HepG2 (cell line): ENCODE measurements around the gene CREG2. TPM values are rescaled to one million over a fixed set of nuclear protein-coding genes. Genes with fewer than 3 reads are reported as not detected.

Source experiments
- ATF7-NPFF ChIP-seq: sonication (generic); formaldehyde crosslinking; IDR thresholded peaks from 2 replicates; pipeline ENCODE4 v1.8.1; 2023; ENCODE audit warnings: mild to moderate bottlenecking, low read depth, missing genetic modification reagents, moderate library complexity
- BCL6 ChIP-seq: IDR thresholded peaks from 2 replicates; pipeline ENCODE4 v1.6.1; 2016; ENCODE audit warnings: missing genetic modification reagents, missing compliant biosample characterization
- CHD2 ChIP-seq: IDR thresholded peaks from 2 replicates; pipeline ENCODE4 v1.6.1; 2011; ENCODE audit warnings: low read depth, low read length, improper control_type of control experiment
- CREM ChIP-seq, 2 experiments: sonication (generic) in 1 of 2; formaldehyde crosslinking in 1 of 2; IDR thresholded peaks; 2 replicates each; pipeline versions ENCODE4 v1.4.0 to v1.6.1; 2016 to 2020; ENCODE audit warnings: antibody characterized with exemption in 1 of 2, mild to moderate bottlenecking in 1 of 2, missing genetic modification reagents in 1 of 2
- FOXA1 ChIP-seq, 2 experiments: fragments of 450-650 bp in 1 of 2; sonication (generic) in 1 of 2; formaldehyde crosslinking in 1 of 2; IDR thresholded peaks; 2 replicates each; pipeline versions ENCODE4 v1.4.0 to v1.6.1; 2016 to 2020; ENCODE audit warnings: missing genetic modification reagents in 1 of 2
- FOXO1 ChIP-seq: sonication (generic); formaldehyde crosslinking; IDR thresholded peaks from 2 replicates; pipeline ENCODE4 v1.4.0; 2020; ENCODE audit warnings: missing genetic modification reagents
- GATA4 ChIP-seq: sonication (generic); IDR thresholded peaks from 2 replicates; pipeline ENCODE4 v1.6.1; 2016; ENCODE audit warnings: antibody characterized with exemption, low read depth, borderline replicate concordance
- RBM39 ChIP-seq: fragments of 200-400 bp; formaldehyde crosslinking; IDR thresholded peaks from one replicate; pipeline ENCODE4 v1.6.1; 2018; ENCODE audit warnings: antibody characterized with exemption, mild to moderate bottlenecking, low read depth, low read length; ENCODE audit not compliant: poor library complexity, severe bottlenecking
- RFX5 ChIP-seq: IDR thresholded peaks from 2 replicates; pipeline ENCODE4 v1.6.1; 2011; ENCODE audit warnings: low read depth, low read length, improper control_type of control experiment
- SPEN ChIP-seq: sonication (generic); formaldehyde crosslinking; IDR thresholded peaks from 2 replicates; pipeline ENCODE4 v1.5.1; 2020; ENCODE audit warnings: low read depth, mild to moderate bottlenecking, missing genetic modification reagents
- SYNCRIP ChIP-seq: fragments of 200-400 bp; formaldehyde crosslinking; IDR thresholded peaks from 2 replicates; pipeline ENCODE4 v1.6.1; 2018; ENCODE audit warnings: mild to moderate bottlenecking, low read depth, low read length; ENCODE audit not compliant: insufficient read depth
- TRIM24 ChIP-seq: sonication (generic); formaldehyde crosslinking; IDR thresholded peaks from 2 replicates; pipeline ENCODE4 v1.8.0; 2022; ENCODE audit warnings: mild to moderate bottlenecking, missing genetic modification reagents
- ZBTB42 ChIP-seq: sonication (generic); formaldehyde crosslinking; IDR thresholded peaks from 2 replicates; pipeline ENCODE4 v1.5.0; 2020; ENCODE audit warnings: mild to moderate bottlenecking, missing genetic modification reagents
- ZFP37 ChIP-seq: sonication (generic); formaldehyde crosslinking; IDR thresholded peaks from 2 replicates; pipeline ENCODE4 v1.4.0; 2020; ENCODE audit warnings: missing genetic modification reagents, borderline replicate concordance
- ZNF225 ChIP-seq: sonication (generic); formaldehyde crosslinking; IDR thresholded peaks from 2 replicates; pipeline ENCODE4 v1.4.0; 2020; ENCODE audit warnings: mild to moderate bottlenecking, missing genetic modification reagents
- ZNF674 ChIP-seq: sonication (generic); formaldehyde crosslinking; IDR thresholded peaks from 2 replicates; pipeline ENCODE4 v1.5.0; 2020; ENCODE audit warnings: low read depth, mild to moderate bottlenecking, missing genetic modification reagents
- ZNF777 ChIP-seq: sonication (generic); formaldehyde crosslinking; IDR thresholded peaks from 2 replicates; pipeline ENCODE4 v1.4.0; 2020; ENCODE audit warnings: missing genetic modification reagents
- ZSCAN12 ChIP-seq: sonication (generic); formaldehyde crosslinking; IDR thresholded peaks from 2 replicates; pipeline ENCODE4 v1.9.0; 2021; ENCODE audit warnings: mild to moderate bottlenecking, missing genetic modification reagents
- polyA plus RNA-seq, 8 experiments: library from polyadenylated mRNA; depleted of rRNA in 3 of 8; stranded (reverse) in 7 of 8; unstranded in 1 of 8; fragments of >200 nt; fragmentation: Illumina TruSeq in 4 of 8; extraction: Trizol in 4 of 8; gene quantifications; 2 replicates each; pipeline versions ENCODE4 v1.2.1 to v1.2.3, GENCODE V29; 2011 to 2016; ENCODE audit warnings: low read depth in 4 of 8, missing spikeins in 1 of 8, mixed read lengths in 1 of 8; ENCODE audit not compliant: insufficient read depth in 1 of 8
- total RNA-seq, 5 experiments: library from RNA; depleted of rRNA; stranded (reverse); fragments of >200 nt; fragmentation: Illumina TruSeq; extraction: Trizol; gene quantifications; 2 replicates each; pipeline ENCODE4 v1.2.3, GENCODE V29; 2016; ENCODE audit warnings: low read depth in 1 of 5
- TF ChIP-seq, protein P1 (sequence below): sonication (generic); formaldehyde crosslinking; IDR thresholded peaks from 2 replicates; pipeline ENCODE4 v1.5.0; 2020; ENCODE audit warnings: mild to moderate bottlenecking, missing genetic modification reagents
- TF ChIP-seq, protein P2 (sequence below): IDR thresholded peaks from 2 replicates; pipeline ENCODE4 v1.6.1; 2012; ENCODE audit warnings: low read depth, low read length, improper control_type of control experiment
- TF ChIP-seq, protein P3 (sequence below): conservative IDR thresholded peaks from 2 replicates; pipeline ENCODE4 v1.6.1; 2018; ENCODE audit warnings: missing genetic modification reagents
- TF ChIP-seq, protein P4 (sequence below): sonication (generic); formaldehyde crosslinking; IDR thresholded peaks from 2 replicates; pipeline ENCODE4 v1.4.0; 2020; ENCODE audit warnings: missing genetic modification reagents, mild to moderate bottlenecking, borderline replicate concordance
- TF ChIP-seq, protein P5 (sequence below): IDR thresholded peaks from 2 replicates; pipeline ENCODE4 v1.6.1; 2016

The CREG2 gene
- total and polyA plus RNA-seq, 2 of the 13 experiments (the other 11 are each of a cell fraction or from before 2014, with no cell fraction given), result 0.18 to 0.26 TPM

DNA sequence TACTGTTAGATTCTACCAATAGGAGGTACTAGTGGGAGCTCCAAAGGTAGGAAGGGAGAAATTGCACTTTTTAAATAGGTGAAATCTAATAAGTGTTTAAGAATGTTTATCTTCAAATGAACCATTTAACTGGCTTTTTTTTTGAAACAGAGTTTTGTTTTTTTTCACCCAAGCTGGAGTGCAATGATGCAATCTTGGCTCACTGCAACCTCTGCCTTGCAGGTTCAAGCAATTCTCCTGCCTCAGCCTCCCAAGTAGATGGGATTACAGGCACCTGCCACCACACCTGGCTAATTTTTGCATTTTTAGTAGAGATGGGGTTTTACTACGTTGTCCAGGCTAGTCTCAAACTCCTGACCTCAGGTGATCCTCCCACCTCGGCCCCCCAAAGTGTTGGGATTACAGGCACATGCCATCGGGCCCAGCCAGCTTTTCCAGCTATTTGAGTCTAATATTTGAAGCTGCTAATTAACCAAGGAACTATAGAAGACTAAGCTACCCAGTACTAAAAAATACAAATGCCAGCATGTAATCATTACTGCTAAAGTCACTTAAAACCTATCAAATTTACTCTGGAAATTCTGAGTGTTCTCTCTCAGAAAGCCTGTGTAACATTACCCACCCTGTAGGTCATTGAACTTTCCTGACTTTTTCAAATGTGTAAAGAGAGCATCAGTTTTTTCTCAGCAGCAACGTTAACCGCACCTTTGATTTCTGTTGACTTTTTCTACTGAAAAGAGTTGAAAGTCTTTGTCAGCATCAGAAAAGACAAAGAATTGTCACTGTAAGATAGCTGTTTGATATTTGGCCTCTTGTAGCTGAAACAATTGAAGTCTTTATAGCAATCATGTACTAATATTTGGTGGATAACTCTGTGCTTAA is 54.2 kb downstream of the CREG2 start (continued):
- TF ChIP-seq GATA4 (peak; percentile 85; the same call in 1 of the 2 replicates), CHD2 (no peak), ZBTB42 (CRISPR knock-in tag) (no peak), ZFP37 (CRISPR knock-in tag) (no peak), ZSCAN12 (CRISPR knock-in tag) (no peak), CREM (IDR thresholded peaks at IDR 0.05) (peak; percentile 91), CREM (CRISPR knock-in tag; IDR thresholded peaks at IDR 0.05) (no peak), BCL6 (CRISPR knock-in tag) (peak; percentile 91), SYNCRIP (no peak), ZNF674 (no peak), TRIM24 (CRISPR knock-in tag) (no peak), FOXO1 (peak; percentile 60; the same call in 1 of the 2 replicates), SPEN (no peak), FOXA1 (IDR thresholded peaks at IDR 0.05) (0 out of 2 replicates have a peak, but pooled peaks have one; percentile 21), FOXA1 (CRISPR knock-in tag; IDR thresholded peaks at IDR 0.05) (peak; percentile 86), RFX5 (no peak), ATF7-NPFF (CRISPR knock-in tag) (no peak), ZNF777 (CRISPR knock-in tag) (no peak), ZNF225 (no peak), RBM39 (no peak)
- TF ChIP-seq, protein P1, sequence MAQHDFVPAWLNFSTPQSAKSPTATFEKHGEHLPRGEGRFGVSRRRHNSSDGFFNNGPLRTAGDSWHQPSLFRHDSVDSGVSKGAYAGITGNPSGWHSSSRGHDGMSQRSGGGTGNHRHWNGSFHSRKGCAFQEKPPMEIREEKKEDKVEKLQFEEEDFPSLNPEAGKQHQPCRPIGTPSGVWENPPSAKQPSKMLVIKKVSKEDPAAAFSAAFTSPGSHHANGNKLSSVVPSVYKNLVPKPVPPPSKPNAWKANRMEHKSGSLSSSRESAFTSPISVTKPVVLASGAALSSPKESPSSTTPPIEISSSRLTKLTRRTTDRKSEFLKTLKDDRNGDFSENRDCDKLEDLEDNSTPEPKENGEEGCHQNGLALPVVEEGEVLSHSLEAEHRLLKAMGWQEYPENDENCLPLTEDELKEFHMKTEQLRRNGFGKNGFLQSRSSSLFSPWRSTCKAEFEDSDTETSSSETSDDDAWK (CRISPR knock-in tag), result no peak
- TF ChIP-seq, protein P2, sequence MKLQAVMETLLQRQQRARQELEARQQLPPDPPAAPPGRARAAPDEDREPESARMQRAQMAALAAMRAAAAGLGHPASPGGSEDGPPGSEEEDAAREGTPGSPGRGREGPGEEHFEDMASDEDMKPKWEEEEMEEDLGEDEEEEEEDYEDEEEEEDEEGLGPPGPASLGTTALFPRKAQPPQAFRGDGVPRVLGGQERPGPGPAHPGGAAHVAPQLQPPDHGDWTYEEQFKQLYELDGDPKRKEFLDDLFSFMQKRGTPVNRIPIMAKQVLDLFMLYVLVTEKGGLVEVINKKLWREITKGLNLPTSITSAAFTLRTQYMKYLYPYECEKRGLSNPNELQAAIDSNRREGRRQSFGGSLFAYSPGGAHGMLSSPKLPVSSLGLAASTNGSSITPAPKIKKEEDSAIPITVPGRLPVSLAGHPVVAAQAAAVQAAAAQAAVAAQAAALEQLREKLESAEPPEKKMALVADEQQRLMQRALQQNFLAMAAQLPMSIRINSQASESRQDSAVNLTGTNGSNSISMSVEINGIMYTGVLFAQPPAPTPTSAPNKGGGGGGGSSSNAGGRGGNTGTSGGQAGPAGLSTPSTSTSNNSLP, result peak; percentile 68; the same call in 1 of the 2 replicates
- TF ChIP-seq, protein P3, sequence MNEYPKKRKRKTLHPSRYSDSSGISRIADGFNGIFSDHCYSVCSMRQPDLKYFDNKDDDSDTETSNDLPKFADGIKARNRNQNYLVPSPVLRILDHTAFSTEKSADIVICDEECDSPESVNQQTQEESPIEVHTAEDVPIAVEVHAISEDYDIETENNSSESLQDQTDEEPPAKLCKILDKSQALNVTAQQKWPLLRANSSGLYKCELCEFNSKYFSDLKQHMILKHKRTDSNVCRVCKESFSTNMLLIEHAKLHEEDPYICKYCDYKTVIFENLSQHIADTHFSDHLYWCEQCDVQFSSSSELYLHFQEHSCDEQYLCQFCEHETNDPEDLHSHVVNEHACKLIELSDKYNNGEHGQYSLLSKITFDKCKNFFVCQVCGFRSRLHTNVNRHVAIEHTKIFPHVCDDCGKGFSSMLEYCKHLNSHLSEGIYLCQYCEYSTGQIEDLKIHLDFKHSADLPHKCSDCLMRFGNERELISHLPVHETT (CRISPR knock-in tag), result 0 out of 2 replicates have a peak, but pooled peaks have one; percentile 16
- TF ChIP-seq, protein P4, sequence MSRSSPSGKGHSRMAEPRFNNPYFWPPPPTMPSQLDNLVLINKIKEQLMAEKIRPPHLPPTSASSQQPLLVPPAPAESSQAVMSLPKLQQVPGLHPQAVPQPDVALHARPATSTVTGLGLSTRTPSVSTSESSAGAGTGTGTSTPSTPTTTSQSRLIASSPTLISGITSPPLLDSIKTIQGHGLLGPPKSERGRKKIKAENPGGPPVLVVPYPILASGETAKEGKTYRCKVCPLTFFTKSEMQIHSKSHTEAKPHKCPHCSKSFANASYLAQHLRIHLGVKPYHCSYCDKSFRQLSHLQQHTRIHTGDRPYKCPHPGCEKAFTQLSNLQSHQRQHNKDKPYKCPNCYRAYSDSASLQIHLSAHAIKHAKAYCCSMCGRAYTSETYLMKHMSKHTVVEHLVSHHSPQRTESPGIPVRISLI (CRISPR knock-in tag), result peak; percentile 92; the same call in 1 of the 2 replicates
- TF ChIP-seq, protein P5, sequence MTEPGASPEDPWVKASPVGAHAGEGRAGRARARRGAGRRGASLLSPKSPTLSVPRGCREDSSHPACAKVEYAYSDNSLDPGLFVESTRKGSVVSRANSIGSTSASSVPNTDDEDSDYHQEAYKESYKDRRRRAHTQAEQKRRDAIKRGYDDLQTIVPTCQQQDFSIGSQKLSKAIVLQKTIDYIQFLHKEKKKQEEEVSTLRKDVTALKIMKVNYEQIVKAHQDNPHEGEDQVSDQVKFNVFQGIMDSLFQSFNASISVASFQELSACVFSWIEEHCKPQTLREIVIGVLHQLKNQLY (CRISPR knock-in tag), result peak; percentile 35; the same call in 1 of the 2 replicates
